ENCODE measurements around the gene C16orf95.
"Not testable (repeated sequence)": the region's sequence is repeated elsewhere in the genome, so short reads cannot be mapped to it uniquely, and the experiment has no call there.

C16orf95 gene

DNA sequence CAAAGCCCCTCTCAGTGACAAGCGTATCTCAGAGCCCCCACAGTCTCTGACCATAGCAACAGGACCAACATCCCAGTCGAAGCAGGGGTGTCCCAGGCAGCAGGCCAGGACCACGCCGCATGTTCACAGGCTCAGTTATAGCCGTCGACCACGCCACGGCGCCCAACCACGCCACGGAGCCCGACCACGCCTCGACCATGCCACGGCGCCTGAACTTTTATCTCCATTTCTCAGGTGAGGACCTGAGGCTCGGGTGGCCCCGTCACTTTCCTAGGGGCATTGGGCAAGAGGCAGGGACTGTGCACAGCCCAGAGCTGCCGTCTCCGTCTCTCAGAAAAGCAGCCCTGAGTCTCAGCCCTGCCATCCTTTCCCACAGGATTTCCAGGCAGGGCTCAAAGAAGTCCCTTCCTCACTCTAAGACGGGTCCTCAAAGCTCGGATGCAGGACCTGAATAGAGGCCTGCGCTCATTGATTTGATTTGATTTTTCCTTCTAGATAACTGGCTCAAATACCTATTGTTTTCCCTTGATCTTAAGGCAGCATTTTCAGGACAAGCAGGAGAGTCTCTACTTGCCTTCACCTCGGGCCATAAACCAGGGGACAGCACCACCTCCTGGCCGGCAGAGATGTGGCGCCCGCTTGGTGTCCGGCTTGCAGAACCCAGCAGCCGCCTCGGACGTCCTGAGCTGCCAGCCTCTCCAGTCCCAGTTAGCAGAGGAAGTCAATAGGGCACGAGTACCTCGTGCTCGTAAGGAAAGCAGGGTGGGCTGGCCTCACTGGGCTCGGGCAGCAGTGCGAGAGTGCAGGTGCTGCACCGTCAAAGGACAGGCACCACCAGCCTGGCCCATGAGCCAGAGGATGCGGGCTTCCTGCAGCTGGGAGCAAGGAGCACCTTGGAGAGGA is 38.8 kb downstream of the C16orf95 start:
- DNase-seq (peak; percentile 61), ATAC-seq (peak; percentile 40)
- Mint-ChIP-seq H3K9me3 (no peaks in the 10 kb centered on the region), H3K4me3 (no peak overlapping the region), H3K36me3 (ENCODE audit: low read depth) (no peaks in the 10 kb centered on the region), H3K27ac (no peak overlapping the region), H3K4me1 (peaks cover 4% of the 10 kb centered on the region), H3K27me3 (no peaks in the 10 kb centered on the region)

DNA sequence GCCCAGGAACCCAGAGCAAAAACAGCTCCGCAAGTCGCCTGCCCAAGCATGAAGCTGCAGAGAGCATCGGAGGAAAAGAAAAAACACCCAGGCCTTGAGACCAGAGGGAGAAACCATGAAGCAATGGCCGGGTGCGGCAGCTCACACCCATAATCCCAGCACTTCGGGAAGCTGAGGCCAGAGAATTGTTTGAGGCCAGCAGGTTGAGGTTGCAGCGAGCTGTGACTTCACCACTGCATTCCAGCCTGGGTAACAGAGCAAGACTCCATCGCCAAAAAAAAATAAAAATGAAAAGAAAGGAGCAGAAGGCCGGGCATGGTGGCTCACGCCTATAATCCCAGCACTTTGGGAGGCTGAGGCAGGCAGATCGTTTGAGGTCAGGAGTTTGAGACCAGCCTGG is 40.3 kb downstream of the C16orf95 start:
- Mint-ChIP-seq H3K9me3 (no peaks in the 10 kb centered on the region), H3K4me1 (peaks cover 2% of the 10 kb centered on the region), H3K4me3 (no peak overlapping the region), H3K36me3 (ENCODE audit: low read depth) (no peaks in the 10 kb centered on the region), H3K27ac (no peak overlapping the region), H3K27me3 (no peaks in the 10 kb centered on the region)
- no peak for ATAC-seq
- DNase-seq: no peak

DNA sequence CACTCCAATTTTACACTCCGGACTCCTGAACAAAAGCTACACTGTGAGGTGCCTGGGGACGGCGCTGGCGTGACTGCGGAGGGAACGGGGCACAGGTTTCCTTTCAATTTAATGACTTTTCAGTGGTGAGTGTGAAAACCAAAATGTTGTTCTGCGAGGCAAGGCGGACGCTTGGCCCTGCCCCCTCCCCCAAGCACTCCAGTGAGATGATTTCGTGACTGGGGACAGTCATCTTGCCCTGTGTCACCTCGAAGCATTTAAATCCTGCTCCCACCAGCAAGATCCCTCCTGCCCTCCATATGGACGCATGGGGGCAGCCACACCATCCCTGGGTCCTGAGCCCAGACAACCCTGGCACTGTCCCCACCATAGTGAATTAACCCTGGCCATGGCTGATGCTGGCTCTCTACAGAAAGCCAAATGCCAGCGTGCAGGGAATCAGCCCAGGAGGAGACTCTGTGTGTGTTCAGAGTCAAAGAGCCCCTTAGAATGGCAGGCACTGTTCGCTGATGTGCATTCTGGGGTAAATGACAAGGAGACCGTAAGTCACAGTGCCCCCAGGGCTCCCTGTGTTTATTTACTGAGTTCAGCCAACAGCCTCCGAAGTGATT is 41.0 kb downstream of the C16orf95 start:
- no peaks in the 10 kb centered on the region for H3K27me3 Mint-ChIP-seq
- no peaks in the 10 kb centered on the region for H3K36me3 Mint-ChIP-seq (ENCODE audit: low read depth)
- no peak for ATAC-seq
- no peak overlapping the region for H3K4me3 Mint-ChIP-seq
- no peaks in the 10 kb centered on the region for H3K9me3 Mint-ChIP-seq
- peaks cover 2% of the 10 kb centered on the region for H3K4me1 Mint-ChIP-seq
- H3K27ac Mint-ChIP-seq: no peak overlapping the region
- no peak for DNase-seq

DNA sequence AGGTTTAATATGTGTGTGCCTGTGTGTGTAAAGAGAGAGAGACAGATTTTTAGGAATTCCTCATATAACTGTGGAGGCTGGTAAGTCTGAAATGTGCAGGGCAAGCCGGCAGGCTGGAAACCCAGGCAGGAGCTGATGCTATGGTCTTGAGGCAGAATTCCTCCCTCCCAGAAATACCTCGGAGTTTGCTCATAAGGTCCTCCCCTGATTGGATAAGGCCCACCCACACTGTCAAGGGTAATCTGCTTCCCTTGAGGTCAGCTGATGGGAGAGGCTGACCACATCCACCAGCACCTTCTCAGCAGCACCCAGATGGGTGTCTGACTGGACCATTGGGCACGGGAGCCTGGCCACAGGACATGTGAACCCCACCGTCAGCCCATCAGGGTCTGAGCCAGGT is 42.4 kb downstream of the C16orf95 start:
- ATAC-seq (no peak), DNase-seq (no peak)
- peaks cover 2% of the 10 kb centered on the region for H3K4me1 Mint-ChIP-seq
- no peaks in the 10 kb centered on the region for H3K36me3 Mint-ChIP-seq (ENCODE audit: low read depth)
- H3K27ac Mint-ChIP-seq: no peak overlapping the region
- H3K9me3 Mint-ChIP-seq: peaks cover 4% of the 10 kb centered on the region
- no peak overlapping the region for H3K4me3 Mint-ChIP-seq
- H3K27me3 Mint-ChIP-seq: no peaks in the 10 kb centered on the region

DNA sequence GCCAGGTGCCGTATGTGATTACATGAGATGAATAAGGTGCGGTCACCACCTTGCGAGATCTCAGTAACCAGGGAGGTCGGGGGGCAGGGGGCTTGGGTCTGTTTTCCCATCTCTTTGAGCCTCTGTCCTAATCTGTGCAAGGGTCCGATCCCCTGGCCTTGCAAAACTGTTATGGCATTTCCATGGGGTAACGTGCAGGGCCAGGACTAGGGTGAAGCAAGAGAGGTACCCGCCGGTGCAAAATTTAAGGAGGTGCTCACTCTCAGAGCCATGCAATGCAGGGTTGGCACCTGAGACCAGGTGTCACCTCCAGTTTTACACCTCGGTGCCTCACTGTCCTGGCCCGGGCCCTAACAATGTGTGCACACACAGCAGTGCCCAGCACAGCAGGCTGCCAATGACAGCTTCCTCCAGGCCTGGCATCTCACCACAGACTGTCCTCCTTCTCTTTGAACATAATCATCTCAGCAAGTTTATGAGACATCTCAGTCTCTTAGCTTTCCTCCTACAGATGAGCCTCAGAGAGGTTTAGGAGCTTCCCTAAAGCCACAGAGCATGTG is 43.6 kb downstream of the C16orf95 start:
- Mint-ChIP-seq H3K27ac (no peak overlapping the region), H3K4me3 (no peak overlapping the region), H3K9me3 (peaks cover 4% of the 10 kb centered on the region), H3K36me3 (ENCODE audit: low read depth) (peaks cover 3% of the 10 kb centered on the region), H3K27me3 (no peaks in the 10 kb centered on the region), H3K4me1 (peaks cover 2% of the 10 kb centered on the region)
- ATAC-seq (no peak), DNase-seq (no peak)

DNA sequence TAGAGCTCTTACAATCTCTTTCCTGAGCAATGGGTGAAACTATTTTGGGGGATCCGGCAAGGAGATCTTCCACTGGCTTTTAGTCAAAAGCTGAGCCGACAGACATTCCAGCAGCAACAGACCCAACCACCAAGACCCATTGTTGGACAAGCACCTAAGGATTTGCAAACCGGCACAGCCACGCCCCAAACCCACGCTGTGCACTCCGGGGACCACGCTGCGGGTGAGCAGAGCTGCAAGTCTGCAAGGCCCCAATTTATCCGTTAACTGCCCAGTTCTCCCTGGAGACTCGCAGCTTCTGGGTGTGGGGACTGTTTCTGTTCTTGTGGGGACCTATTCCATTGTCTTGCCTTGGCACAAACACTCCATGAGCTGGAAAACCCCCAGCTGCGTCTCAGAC is 45.9 kb downstream of the C16orf95 start:
- Mint-ChIP-seq H3K9me3 (peaks cover 4% of the 10 kb centered on the region), H3K4me3 (no peak overlapping the region), H3K36me3 (ENCODE audit: low read depth) (peaks cover 3% of the 10 kb centered on the region), H3K4me1 (peaks cover 2% of the 10 kb centered on the region), H3K27me3 (no peaks in the 10 kb centered on the region), H3K27ac (no peak overlapping the region)
- ATAC-seq (no peak), DNase-seq (no peak)

DNA sequence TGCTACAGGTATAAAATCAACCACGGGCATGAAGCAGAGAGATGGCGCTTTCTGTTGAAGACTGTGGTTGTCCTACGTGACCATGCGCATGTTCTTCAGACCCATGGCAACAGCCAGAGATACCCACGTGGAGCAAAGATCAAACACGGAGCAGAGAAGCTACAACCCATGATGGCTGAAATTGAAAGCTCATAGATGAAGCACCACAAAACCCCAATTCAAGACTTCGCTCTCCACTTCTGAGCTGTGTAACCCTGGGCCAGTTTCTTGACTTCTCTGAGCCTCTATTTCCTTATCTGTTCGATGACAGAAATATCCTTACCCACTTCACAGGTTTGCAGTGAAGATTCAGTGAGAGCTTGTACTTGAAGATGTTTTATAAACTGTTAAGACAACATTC is 49.6 kb downstream of the C16orf95 start:
- DNase-seq (no peak), ATAC-seq (no peak)
- Mint-ChIP-seq H3K27ac (no peak overlapping the region), H3K36me3 (ENCODE audit: low read depth) (peaks cover 3% of the 10 kb centered on the region), H3K9me3 (peaks cover 4% of the 10 kb centered on the region), H3K27me3 (no peaks in the 10 kb centered on the region), H3K4me3 (no peak overlapping the region), H3K4me1 (no peaks in the 10 kb centered on the region)

DNA sequence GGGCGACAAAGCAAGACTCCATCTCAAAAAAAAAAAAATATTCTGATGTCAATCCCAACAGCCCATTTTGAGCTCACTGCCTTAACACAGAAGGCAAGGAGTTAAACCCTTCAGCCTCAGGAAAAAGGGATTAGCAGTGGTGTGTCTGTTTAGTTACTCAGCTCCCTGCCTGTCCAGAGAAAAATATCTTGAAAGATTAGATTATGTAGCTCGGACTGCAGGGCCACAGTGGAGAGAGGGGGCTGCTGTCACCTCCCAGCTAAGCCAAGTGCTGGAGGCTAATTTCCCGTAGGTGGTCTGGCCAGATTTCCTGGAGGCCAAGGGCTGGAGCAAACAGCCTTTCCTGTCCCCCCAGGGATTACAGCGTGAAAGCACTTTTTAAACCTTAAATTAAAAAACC is 50.3 kb downstream of the C16orf95 start:
- no peak overlapping the region for H3K4me3 Mint-ChIP-seq
- peaks cover 3% of the 10 kb centered on the region for H3K36me3 Mint-ChIP-seq (ENCODE audit: low read depth)
- no peaks in the 10 kb centered on the region for H3K4me1 Mint-ChIP-seq
- no peak for ATAC-seq
- H3K27me3 Mint-ChIP-seq: no peaks in the 10 kb centered on the region
- no peak for DNase-seq
- H3K9me3 Mint-ChIP-seq: peaks cover 4% of the 10 kb centered on the region
- H3K27ac Mint-ChIP-seq: no peak overlapping the region

DNA sequence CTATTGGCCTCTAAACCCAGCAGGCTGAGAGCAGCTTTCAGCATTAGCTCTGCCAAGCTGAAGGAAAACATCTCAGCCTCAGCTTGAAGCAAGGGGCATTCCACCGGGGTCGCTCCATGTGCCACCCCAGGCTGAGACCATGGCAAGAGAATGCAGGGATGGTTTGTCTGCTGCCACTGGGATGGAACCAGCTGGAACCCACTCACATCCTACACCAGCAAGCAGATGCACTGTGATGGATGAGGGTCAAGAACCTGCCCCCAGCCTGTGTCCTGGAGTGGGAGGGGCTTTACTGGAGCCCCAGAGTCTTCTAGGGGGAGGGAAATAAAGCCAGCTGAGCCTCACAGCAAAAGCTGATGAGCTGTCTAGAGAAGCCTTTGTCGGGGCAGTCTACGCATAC is 51.9 kb downstream of the C16orf95 start:
- no peak overlapping the region for H3K4me3 Mint-ChIP-seq
- H3K27ac Mint-ChIP-seq: no peak overlapping the region
- H3K27me3 Mint-ChIP-seq: no peaks in the 10 kb centered on the region
- ATAC-seq: no peak
- no peak for DNase-seq
- H3K36me3 Mint-ChIP-seq (ENCODE audit: low read depth): peaks cover 7% of the 10 kb centered on the region
- H3K9me3 Mint-ChIP-seq: peaks cover 12% of the 10 kb centered on the region
- H3K4me1 Mint-ChIP-seq: no peaks in the 10 kb centered on the region

DNA sequence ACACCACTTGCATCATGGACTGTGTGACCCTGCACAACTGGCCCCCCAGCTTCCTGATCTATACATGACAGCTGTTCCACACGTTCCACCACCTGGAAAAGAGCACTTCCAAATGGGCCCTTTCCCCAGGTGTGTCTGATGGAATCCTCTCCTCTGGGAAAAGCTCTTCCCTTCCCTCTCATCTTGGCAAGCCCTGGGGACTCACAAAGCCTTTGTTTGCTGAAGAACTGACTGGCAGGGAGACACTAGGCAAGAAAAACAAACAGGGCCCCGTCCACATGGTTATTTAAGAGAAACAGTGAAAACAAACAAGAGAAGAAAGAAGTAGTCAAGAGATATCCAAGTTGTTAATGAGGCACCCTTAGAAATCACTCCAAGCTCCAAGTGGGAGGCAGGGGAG is 52.6 kb downstream of the C16orf95 start:
- ATAC-seq (no peak), DNase-seq (no peak)
- no peak overlapping the region for H3K4me3 Mint-ChIP-seq
- H3K27ac Mint-ChIP-seq: no peak overlapping the region
- H3K36me3 Mint-ChIP-seq (ENCODE audit: low read depth): peaks cover 7% of the 10 kb centered on the region
- peaks cover 9% of the 10 kb centered on the region for H3K9me3 Mint-ChIP-seq
- no peaks in the 10 kb centered on the region for H3K27me3 Mint-ChIP-seq
- H3K4me1 Mint-ChIP-seq: no peaks in the 10 kb centered on the region

DNA sequence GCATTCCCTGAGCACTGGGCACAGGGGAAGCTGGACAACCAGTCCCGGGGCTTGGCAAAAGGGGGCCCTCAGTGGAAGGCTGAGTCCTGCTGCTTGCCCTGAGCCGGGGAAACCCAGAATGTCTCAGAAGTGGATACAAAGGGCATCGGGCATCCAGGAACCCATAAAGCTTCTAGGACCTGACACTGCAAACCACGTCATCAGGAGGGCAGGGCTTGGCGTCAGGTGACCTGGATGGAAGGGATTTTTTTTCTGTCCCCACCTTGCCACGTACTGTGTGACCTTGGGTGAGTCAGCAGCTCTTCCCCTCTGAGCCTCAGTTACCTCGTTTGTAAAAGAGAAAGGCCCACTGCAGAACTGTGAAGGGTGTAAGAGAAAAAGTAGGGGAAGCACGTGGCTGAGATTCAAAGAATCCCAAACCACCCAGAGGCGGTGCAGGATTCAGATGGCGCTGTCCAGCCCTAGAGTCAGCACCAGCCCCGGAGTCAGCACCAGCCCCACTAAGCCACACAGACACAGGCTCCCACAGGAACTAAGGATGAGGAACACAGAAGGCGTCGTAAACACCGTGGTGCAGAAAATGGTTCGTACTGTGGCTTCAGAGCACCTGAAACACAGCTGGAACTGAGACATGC is 53.7 kb downstream of the C16orf95 start:
- Mint-ChIP-seq H3K27me3 (no peaks in the 10 kb centered on the region), H3K9me3 (peaks cover 9% of the 10 kb centered on the region), H3K36me3 (ENCODE audit: low read depth) (peaks cover 4% of the 10 kb centered on the region), H3K4me3 (no peak overlapping the region), H3K27ac (no peak overlapping the region), H3K4me1 (no peaks in the 10 kb centered on the region)
- DNase-seq (no peak), ATAC-seq (no peak)

DNA sequence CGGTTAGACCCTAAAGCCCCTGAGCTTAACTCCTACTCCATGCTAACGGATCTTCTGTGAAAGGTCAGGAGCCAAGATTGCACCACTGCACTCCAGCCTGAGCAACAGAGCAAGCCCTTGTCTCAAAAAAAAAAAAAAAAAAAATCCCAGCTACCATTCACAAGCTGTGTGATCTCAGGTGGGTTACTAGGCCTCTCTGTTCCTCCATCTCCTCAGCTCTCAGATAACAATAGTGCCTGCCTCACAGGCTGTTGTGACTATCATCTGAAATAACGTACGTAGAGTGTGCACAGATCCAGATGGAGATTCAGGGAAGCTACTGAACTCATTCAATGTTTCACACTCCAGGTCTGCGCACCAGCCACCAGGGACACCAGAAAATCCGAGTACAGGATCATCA is 57.8 kb downstream of the C16orf95 start:
- Mint-ChIP-seq H3K4me1 (no peaks in the 10 kb centered on the region), H3K4me3 (no peak overlapping the region), H3K36me3 (ENCODE audit: low read depth) (peaks cover 4% of the 10 kb centered on the region), H3K9me3 (peaks cover 9% of the 10 kb centered on the region), H3K27me3 (no peaks in the 10 kb centered on the region), H3K27ac (no peak overlapping the region)
- ATAC-seq (no peak), DNase-seq (no peak)

DNA sequence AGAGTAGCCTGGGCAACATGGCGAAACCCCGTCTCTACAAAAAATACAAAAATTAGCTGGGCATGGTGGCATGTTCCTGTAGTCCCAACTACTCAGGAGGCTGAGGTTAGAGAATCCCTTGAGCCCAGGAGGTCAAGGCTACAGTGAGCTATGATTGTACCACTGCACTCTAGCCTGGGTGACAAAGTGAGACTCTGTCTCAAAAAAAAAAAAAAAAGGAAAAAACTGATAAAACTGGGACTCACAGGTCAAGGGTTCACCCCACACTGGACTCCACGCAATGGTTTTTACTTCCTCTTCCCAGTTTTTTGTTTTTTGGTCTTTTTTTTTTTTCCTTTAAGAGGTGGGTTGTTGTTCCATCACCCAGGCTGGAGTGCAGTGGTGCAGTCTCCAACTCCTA is 58.5 kb downstream of the C16orf95 start:
- H3K4me3 Mint-ChIP-seq; DNase-seq; H3K27ac Mint-ChIP-seq; H3K9me3 Mint-ChIP-seq; ATAC-seq; H3K36me3 Mint-ChIP-seq (ENCODE audit: low read depth); H3K27me3 Mint-ChIP-seq; H3K4me1 Mint-ChIP-seq: not testable (repeated sequence)

DNA sequence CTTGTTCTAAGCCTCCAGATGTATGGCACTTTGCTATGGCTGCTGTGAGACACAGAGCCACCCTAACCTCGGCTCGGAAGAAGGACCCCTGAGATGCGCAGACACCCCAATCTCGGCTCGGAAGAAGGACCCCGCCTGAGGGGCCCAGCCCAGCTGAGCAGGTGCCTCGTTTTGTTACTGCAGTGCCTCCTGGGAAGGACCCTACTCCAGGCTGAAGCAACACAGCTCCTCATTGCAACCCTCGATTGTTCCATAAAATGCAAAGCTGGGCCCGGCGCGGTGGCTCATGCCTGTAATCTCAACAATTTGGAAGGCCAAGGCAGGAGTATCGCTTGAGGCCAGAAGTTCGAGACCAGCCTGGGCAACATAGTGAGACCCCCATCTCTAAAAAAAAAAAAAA is 61.3 kb downstream of the C16orf95 start:
- Mint-ChIP-seq H3K27me3 (no peaks in the 10 kb centered on the region), H3K4me3 (no peak overlapping the region), H3K27ac (no peak overlapping the region), H3K9me3 (peaks cover 6% of the 10 kb centered on the region), H3K4me1 (peaks cover 5% of the 10 kb centered on the region), H3K36me3 (ENCODE audit: low read depth) (peaks cover 2% of the 10 kb centered on the region)
- no peak for ATAC-seq
- no peak for DNase-seq

DNA sequence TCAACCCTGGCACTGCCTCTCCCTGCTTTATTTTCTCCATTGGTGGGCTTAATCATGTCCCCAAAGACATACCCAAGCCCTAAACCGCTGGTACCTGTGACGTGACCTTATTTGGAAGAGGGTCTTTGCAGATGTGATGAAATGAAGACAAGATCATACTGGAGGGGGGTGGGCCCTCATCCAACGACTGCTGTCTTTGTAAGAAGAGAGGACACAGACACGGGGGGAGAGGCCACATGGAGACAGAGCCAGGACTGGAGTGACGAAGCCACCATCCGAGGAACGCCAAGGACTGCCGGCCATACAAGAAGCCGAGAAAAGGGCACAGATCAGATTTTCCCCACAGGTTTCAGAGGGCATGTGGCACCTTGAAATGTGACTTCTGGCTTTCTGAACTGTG is 62.5 kb downstream of the C16orf95 start:
- DNase-seq (no peak), ATAC-seq (no peak)
- Mint-ChIP-seq H3K36me3 (ENCODE audit: low read depth) (no peaks in the 10 kb centered on the region), H3K9me3 (no peaks in the 10 kb centered on the region), H3K27ac (no peak overlapping the region), H3K4me1 (peaks cover 5% of the 10 kb centered on the region), H3K27me3 (no peaks in the 10 kb centered on the region), H3K4me3 (no peak overlapping the region)

Data from activated naive CD8-positive, alpha-beta T cell treated with anti-CD3 and anti-CD28 coated beads, Interleukin-2, amount 50 U/mL, for 24 hours (primary cell).